HG03060 (cell line): ENCODE data around the gene ADM5.
A peak's percentile ranks its signal among the peaks of the same experiment; 100 is the strongest.

Experiments
- ATAC-seq: cut with Tn5 transposase; IDR thresholded peaks from one replicate; pipeline ENCODE4 v1.9.1; 2021; ENCODE audit warnings: low read depth, moderate number of reproducible peaks; ENCODE audit not compliant: unreplicated experiment

Gene ADM5

GRCh38 chr19:49658139-49658517 is 31.3 kb upstream of the ADM5 start:
- ATAC-seq: no peak

GRCh38 chr19:49658566-49659442 is 30.6 kb upstream of the ADM5 start:
- no peak for ATAC-seq

GRCh38 chr19:49660338-49660961 is 28.9 kb upstream of the ADM5 start:
- no peak for ATAC-seq

GRCh38 chr19:49662011-49662410 is 27.4 kb upstream of the ADM5 start:
- ATAC-seq: no peak

GRCh38 chr19:49663224-49663623 is 26.2 kb upstream of the ADM5 start:
- ATAC-seq: no peak

- ATAC-seq: no peak
These were observed 25.0 kb upstream of the ADM5 start for GRCh38 chr19:49664171-49665035.

GRCh38 chr19:49665036-49665350 is 24.4 kb upstream of the ADM5 start:
- no peak for ATAC-seq

GRCh38 chr19:49665351-49666119 is 23.9 kb upstream of the ADM5 start, which contains the start of the genes BCL2L12 and IRF3:
Gene BCL2L12 (plus strand): TSS chr19:49665933. CDS start chr19:49666693, 760 bp downstream.
Gene IRF3 (minus strand): TSS chr19:49665857. CDS start chr19:49664838, 1,019 bp downstream.
- ATAC-seq: peak; percentile 86

GRCh38 chr19:49666120-49666444 is 23.3 kb upstream of the ADM5 start:
- no peak for ATAC-seq

- ATAC-seq: no peak
These were observed 21.9 kb upstream of the ADM5 start for GRCh38 chr19:49667473-49667872.

- ATAC-seq: no peak
These were observed 19.9 kb upstream of the ADM5 start for GRCh38 chr19:49669516-49669915.

- no peak for ATAC-seq
These were observed 17.1 kb upstream of the ADM5 start for GRCh38 chr19:49672131-49672919.

GRCh38 chr19:49676136-49676783 is 13.1 kb upstream of the ADM5 start:
- ATAC-seq: peak; percentile 56

- no peak for ATAC-seq
These were observed 12.6 kb upstream of the ADM5 start for GRCh38 chr19:49676784-49677230.

- no peak for ATAC-seq
These were observed 12.0 kb upstream of the ADM5 start, which contains the start of gene PRMT1 for GRCh38 chr19:49677231-49677900. Gene PRMT1 (plus strand): TSS chr19:49677271. CDS start chr19:49677281, 10 bp downstream.

GRCh38 chr19:49677901-49678674 is 11.3 kb upstream of the ADM5 start:
- ATAC-seq: no peak

GRCh38 chr19:49678985-49679770 is 10.2 kb upstream of the ADM5 start:
- ATAC-seq: no peak
